Hepatocyte (in vitro differentiated cells): ENCODE results near the gene PCDH1.

Experiments used
- EZH2 ChIP-seq: fragments of 200-600 bp; sonication (generic); IDR thresholded peaks from 2 replicates; pipeline ENCODE4 v1.6.1; 2016; ENCODE audit warnings: antibody characterized with exemption, mild to moderate bottlenecking, borderline replicate concordance
- TF ChIP-seq, protein P1 (sequence below): fragments of 200-600 bp; sonication (generic); IDR thresholded peaks from 2 replicates; pipeline ENCODE4 v1.5.1; 2016; ENCODE audit warnings: antibody characterized with exemption, mild to moderate bottlenecking; ENCODE audit not compliant: poor library complexity

DNA sequence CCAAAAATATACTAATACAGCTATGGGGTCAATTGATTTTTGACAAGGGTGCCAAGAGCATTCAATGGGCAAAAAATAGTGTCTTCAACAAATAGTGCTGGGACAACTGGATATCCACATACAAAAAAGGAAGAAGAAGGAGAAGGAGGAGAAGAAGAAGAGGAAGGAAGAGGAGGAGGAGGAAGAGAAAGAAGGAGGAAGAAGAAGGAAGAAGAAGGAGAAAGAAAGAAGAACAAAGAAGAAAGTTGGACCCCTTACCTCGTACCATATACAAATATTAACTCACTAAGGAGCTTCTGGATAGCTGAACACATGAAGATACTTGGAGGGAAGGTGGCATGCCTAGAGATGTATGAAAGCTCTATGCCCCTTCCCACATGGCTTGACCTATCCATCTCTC is 28.3 kb upstream of the PCDH1 start:
- TF ChIP-seq, protein P1, sequence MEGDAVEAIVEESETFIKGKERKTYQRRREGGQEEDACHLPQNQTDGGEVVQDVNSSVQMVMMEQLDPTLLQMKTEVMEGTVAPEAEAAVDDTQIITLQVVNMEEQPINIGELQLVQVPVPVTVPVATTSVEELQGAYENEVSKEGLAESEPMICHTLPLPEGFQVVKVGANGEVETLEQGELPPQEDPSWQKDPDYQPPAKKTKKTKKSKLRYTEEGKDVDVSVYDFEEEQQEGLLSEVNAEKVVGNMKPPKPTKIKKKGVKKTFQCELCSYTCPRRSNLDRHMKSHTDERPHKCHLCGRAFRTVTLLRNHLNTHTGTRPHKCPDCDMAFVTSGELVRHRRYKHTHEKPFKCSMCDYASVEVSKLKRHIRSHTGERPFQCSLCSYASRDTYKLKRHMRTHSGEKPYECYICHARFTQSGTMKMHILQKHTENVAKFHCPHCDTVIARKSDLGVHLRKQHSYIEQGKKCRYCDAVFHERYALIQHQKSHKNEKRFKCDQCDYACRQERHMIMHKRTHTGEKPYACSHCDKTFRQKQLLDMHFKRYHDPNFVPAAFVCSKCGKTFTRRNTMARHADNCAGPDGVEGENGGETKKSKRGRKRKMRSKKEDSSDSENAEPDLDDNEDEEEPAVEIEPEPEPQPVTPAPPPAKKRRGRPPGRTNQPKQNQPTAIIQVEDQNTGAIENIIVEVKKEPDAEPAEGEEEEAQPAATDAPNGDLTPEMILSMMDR: no peak
- TF ChIP-seq EZH2: no peak
